A549 (cell line): Measurements from ENCODE around the gene TBCCD1.

Source experiments
- BCL3 ChIP-seq: fragments of >200 bp; sonication (Bioruptor Twin); formaldehyde crosslinking; IDR thresholded peaks from 3 replicates; pipeline ENCODE4 v1.6.1; 2016
- CHD2 ChIP-seq: fragments of 150-350 bp; IDR thresholded peaks from 2 replicates; pipeline ENCODE4 v1.6.1; 2014; ENCODE audit warnings: low read length; ENCODE audit not compliant: partially characterized antibody
- CTCF ChIP-seq: fragments of >200 bp; sonication (Bioruptor Twin); formaldehyde crosslinking; IDR thresholded peaks from 3 replicates; pipeline ENCODE4 v1.5.1; 2016
- EP300 ChIP-seq, 2 experiments: fragments of >200 bp; sonication (Bioruptor Twin); formaldehyde crosslinking; IDR thresholded peaks; 2 replicates in 1 of 2; 3 replicates in 1 of 2; pipeline ENCODE4 v1.6.1; 2016 to 2017
- HMGXB4 ChIP-seq: fragments of 250-450 bp; sonication (Bioruptor Pico); IDR thresholded peaks from 2 replicates; pipeline ENCODE4 v1.5.0; 2021; ENCODE audit warnings: mild to moderate bottlenecking, moderate library complexity, borderline replicate concordance
- JUN ChIP-seq, 2 experiments: fragments of >200 bp; sonication (Bioruptor Twin); formaldehyde crosslinking; IDR thresholded peaks; 2 replicates in 1 of 2; 3 replicates in 1 of 2; pipeline ENCODE4 v1.6.1; 2016 to 2017
- KDM5A ChIP-seq: fragments of 200-600 bp; sonication (generic); IDR thresholded peaks from 2 replicates; pipeline ENCODE4 v1.6.1; 2016; ENCODE audit warnings: antibody characterized with exemption, mild to moderate bottlenecking
- MAX ChIP-seq: IDR thresholded peaks from 2 replicates; pipeline ENCODE4 v1.6.1; 2012
- PBX3 ChIP-seq: IDR thresholded peaks from 2 replicates; pipeline ENCODE4 v1.6.1; 2012
- POLR2A ChIP-seq: IDR thresholded peaks from 2 replicates; pipeline ENCODE4 v1.6.1; 2012; ENCODE audit warnings: mild to moderate bottlenecking, low read length
- POLR2AphosphoS2 ChIP-seq: conservative IDR thresholded peaks from 2 replicates; pipeline ENCODE4 v1.6.1; 2012; ENCODE audit warnings: low read length, improper control_type of control experiment, inconsistent platforms
- REST ChIP-seq: fragments of 200-600 bp; sonication (generic); IDR thresholded peaks from 2 replicates; pipeline ENCODE4 v1.6.1; 2016; ENCODE audit warnings: antibody characterized with exemption, mild to moderate bottlenecking, moderate library complexity
- SMC3 ChIP-seq: fragments of >200 bp; sonication (Bioruptor Twin); formaldehyde crosslinking; IDR thresholded peaks from 3 replicates; pipeline ENCODE4 v1.6.1; 2018; ENCODE audit warnings: inconsistent platforms
- SREBF2 ChIP-seq: fragments of 450-650 bp; IDR thresholded peaks from 2 replicates; pipeline ENCODE4 v1.6.1; 2014; ENCODE audit warnings: mild to moderate bottlenecking, moderate library complexity

GRCh38 chr3:186506191-186506739 is 60.9 kb downstream of the TBCCD1 start:
- TF ChIP-seq CTCF (no peak), PBX3 (no peak), HMGXB4 (CRISPR knock-in tag) (no peak), REST (no peak), POLR2A (no peak), JUN (IDR thresholded peaks at IDR 0.05) (no peak), SMC3 (no peak), MAX (no peak), CHD2 (no peak), KDM5A (no peak), POLR2AphosphoS2 (no peak), SREBF2 (no peak), EP300 (IDR thresholded peaks at IDR 0.05) (no peak), BCL3 (no peak)
